ENCODE results near the gene NAA16. TPM values are rescaled to one million over a fixed set of nuclear protein-coding genes. Genes with fewer than 3 reads are reported as not detected.

Gene NAA16
- total and polyA plus RNA-seq, 9 of the 15 experiments (the other 6 are each of a cell fraction or from before 2014, with no cell fraction given), result 3.7 to 18.2 (median 12.0) TPM

- in situ Hi-C loops (cut with MboI), result loop anchor here (25.0 kb wide), 1 partner anchor 709 kb away; no protein-coding TSS in a partner anchor
- POLR2A ChIA-PET, result interaction anchor here (1.0 kb wide), 1 partner anchor 9 kb away, joined by 4 read pairs; no protein-coding TSS in a partner anchor
- peak overlapping the region; percentile 86 for H2AFZ ChIP-seq (ENCODE audit: low read depth, low read length)
Measured at GRCh38 chr13:41402691-41403511, 91.8 kb downstream of the NAA16 start.

More at GRCh38 chr13:41402691-41403511, 91.8 kb downstream of the NAA16 start:
- DNase-seq (ENCODE audit: extremely low read depth in 1 of 4, low spot score in 3 of 4), result peak in 2 of 4 experiments; percentile 15 to 55
- Histone ChIP-seq H3K9me3 (replicated peaks; ENCODE audit: control insufficient read depth, insufficient read depth, low read depth, low read length) (no peaks in the 10 kb centered on the region), H3K9ac (ENCODE audit: insufficient read depth in 1 of 2, low read depth in 2 of 2, low read length in 2 of 2) (peak overlapping the region in 1 of 2 experiments; percentile 45; a peak in 1 of 4 replicates), H3K79me2 (ENCODE audit: control insufficient read depth, insufficient read depth, low read length) (no peaks in the 10 kb centered on the region), H3K4me3 (no peak overlapping the region), H3K27ac (ENCODE audit: extremely low read depth, low read depth, low read length) (no peak overlapping the region), H3K36me3 (ENCODE audit: control insufficient read depth, insufficient read depth, low read length) (no peaks in the 10 kb centered on the region), H4K20me1 (replicated peaks; ENCODE audit: control insufficient read depth, insufficient read depth, low read length) (no peaks in the 10 kb centered on the region), H3K9me1 (ENCODE audit: control insufficient read depth, insufficient read depth, low read length) (no peaks in the 10 kb centered on the region), H3K4me2 (ENCODE audit: insufficient read depth, low read length) (peak overlapping the region; percentile 36), H3K4me1 (replicated peaks in 1 of 2; ENCODE audit: control insufficient read depth in 2 of 2, insufficient read depth in 2 of 2, low read length in 2 of 2) (peaks cover 0 to 7% of the 10 kb centered on the region in 2 experiments; a peak in 4 of 5 replicates), H3K27me3 (ENCODE audit: control insufficient read depth in 2 of 2, insufficient read depth in 2 of 2, low read length in 2 of 2) (no peaks in the 10 kb centered on the region; a peak in 1 of 5 replicates)
- FAIRE-seq, result peak; percentile 78
- ATAC-seq, result peak; percentile 91
- TF ChIP-seq L3MBTL2 (IDR thresholded peaks at IDR 0.05), result 0 out of 2 replicates have a peak, but pooled peaks have one; percentile 23
- TF ChIP-seq ZBED1 (IDR thresholded peaks at IDR 0.05), result peak; percentile 95
- TF ChIP-seq ARID1B (IDR thresholded peaks at IDR 0.05), result no peak
- 0 out of 2 replicates have a peak, but pooled peaks have one; percentile 12 for TF ChIP-seq PKNOX1 (IDR thresholded peaks at IDR 0.05)
- TF ChIP-seq ATF1 (CRISPR knock-in tag; IDR thresholded peaks at IDR 0.05), result no peak
- TF ChIP-seq ATF1 (tag; IDR thresholded peaks at IDR 0.05), result no peak
- no peak for TF ChIP-seq FOXJ3 (CRISPR knock-in tag; IDR thresholded peaks at IDR 0.05)
- intact Hi-C loops (cut with micrococcal nuclease), result no loop called here
- CTCF ChIA-PET (ENCODE audit: low intra/inter-chr PET ratio), result no interaction called here
- 28% methylated on average over 12 of the region's 14 CpGs for WGBS (ENCODE audit: insufficient coverage, low coverage, missing lambda C conversion rate)
- no TSS peak for BruUV-seq (replicated peaks)
